Natural killer cell (primary cell): ENCODE measurements around the gene TPT1. TPM values are rescaled to one million over a fixed set of nuclear protein-coding genes. Genes with fewer than 3 reads are reported as not detected.
"Not testable (repeated sequence)": the region's sequence is repeated elsewhere in the genome, so short reads cannot be mapped to it uniquely, and the experiment has no call there.

Experiments used
- ATAC-seq, 3 donors: fragments of 150-1000 bp in 2 of 3; fragments of 200-7000 bp in 1 of 3; cut with Tn5 transposase; 1 replicate in 1 of 3; 2 replicates in 2 of 3; pipeline ENCODE4 v1.10.0; 2021; ENCODE audit warnings: mild to moderate bottlenecking in 2 of 3, moderate library complexity in 2 of 3
- DNase-seq, 2 donors: peaks; one replicate each; pipeline versions ENCODE4 v3.0.0 to v3.0.0-alpha.2; 2013 to 2021; ENCODE audit warnings: mixed read lengths in 1 of 2
- H3K27ac ChIP-seq: one replicate; pipeline ENCODE4 v1.5.1; 2013; ENCODE audit warnings: mild to moderate bottlenecking, low read length
- H3K27me3 ChIP-seq: one replicate; pipeline ENCODE4 v1.6.1; 2013; ENCODE audit warnings: low read length; ENCODE audit not compliant: control insufficient read depth, insufficient read depth
- H3K36me3 ChIP-seq: one replicate; pipeline ENCODE4 v1.6.1; 2013; ENCODE audit warnings: low read length; ENCODE audit not compliant: control insufficient read depth, insufficient read depth
- H3K4me1 ChIP-seq: one replicate; pipeline ENCODE4 v1.6.1; 2013; ENCODE audit warnings: low read length; ENCODE audit not compliant: control insufficient read depth, insufficient read depth
- H3K4me3 ChIP-seq: one replicate; pipeline ENCODE4 v1.5.1; 2013; ENCODE audit warnings: low read length
- H3K9me3 ChIP-seq: one replicate; pipeline ENCODE4 v1.6.1; 2013; ENCODE audit warnings: low read length; ENCODE audit not compliant: control insufficient read depth, insufficient read depth
- H3K27ac Mint-ChIP-seq, 2 donors: one replicate each; pipeline ENCODE4 v1.8.0; 2022; ENCODE audit warnings: mild to moderate bottlenecking in 2 of 2, mixed read lengths in 2 of 2, moderate library complexity in 1 of 2
- H3K27me3 Mint-ChIP-seq, 2 donors: one replicate each; pipeline ENCODE4 v1.8.0; 2022; ENCODE audit warnings: low read depth in 2 of 2, mixed read lengths in 2 of 2
- H3K36me3 Mint-ChIP-seq: one replicate; pipeline ENCODE4 v1.8.0; 2022; ENCODE audit warnings: mixed read lengths
- H3K4me1 Mint-ChIP-seq, 2 donors: one replicate each; pipeline ENCODE4 v1.8.0; 2022; ENCODE audit warnings: mixed read lengths in 2 of 2
- H3K4me3 Mint-ChIP-seq: one replicate; pipeline ENCODE4 v1.8.0; 2022; ENCODE audit warnings: mild to moderate bottlenecking, moderate library complexity, mixed read lengths
- H3K9me3 Mint-ChIP-seq, 2 donors: one replicate each; pipeline ENCODE4 v1.8.0; 2022; ENCODE audit warnings: mixed read lengths in 2 of 2
- whole genome bisulfite sequencing: methylation state at CpG from one replicate; pipeline ENCODE4 v1.1.7; 2013; ENCODE audit warnings: missing lambda C conversion rate; ENCODE audit not compliant: insufficient coverage; 5-methylcytosine and 5-hydroxymethylcytosine counted together
- intact Hi-C: fragments of 100-400 bp; cut with micrococcal nuclease; formaldehyde crosslinking; loops from one replicate; pipeline ENCODE4 v1.14.2; 2022
- total RNA-seq, 4 donors: library from RNA; stranded (reverse); fragments of 120-200 nt in 1 of 4; gene quantifications; one replicate each; pipeline versions ENCODE4 v1.2.3 to v1.2.4, GENCODE V29; 2013 to 2022
- TF ChIP-seq, protein P1 (sequence below): fragments of 200-600 bp; IDR thresholded peaks from one replicate; pipeline ENCODE4 v1.8.0; 2022; ENCODE audit warnings: antibody characterized with exemption

Gene TPT1
- 1,000 to 10,000 TPM; 2,606 to 3,166 (median 3,085) TPM for total RNA-seq
- 7,519 TPM for total RNA-seq (2013)

GRCh38 chr13:45341034-45341798 is at the start of gene TPT1:
TSS of gene TPT1 (minus strand) at chr13:45341183. CDS start at chr13:45341069, 114 bp downstream.
- Mint-ChIP-seq H3K27me3 (no peaks in the 10 kb centered on the region), H3K36me3 (peaks cover 26% of the 10 kb centered on the region)
- under 1% methylated on average over 67 of the region's 67 CpGs for WGBS

DNA sequence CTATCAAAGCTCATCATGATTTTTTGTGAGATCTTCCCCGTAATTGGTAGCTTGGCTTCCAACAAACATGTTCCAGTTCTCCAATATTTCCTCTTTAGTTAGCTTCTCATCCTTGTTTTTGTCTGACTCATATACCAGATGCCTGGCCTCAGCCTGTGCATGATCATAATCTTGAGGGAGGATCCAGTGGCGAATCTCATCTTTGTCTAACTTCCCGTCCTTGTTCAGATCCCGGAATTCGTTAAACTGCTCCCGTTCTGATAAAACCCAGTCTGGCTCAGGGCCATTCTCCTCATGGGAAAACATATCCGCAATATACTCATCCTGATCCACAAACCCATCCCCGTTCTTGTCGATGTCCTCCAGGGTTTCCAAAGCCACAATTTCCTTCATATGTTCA is 49.4 kb upstream of the TPT1 start:
- not testable (repeated sequence) for H3K4me1 ChIP-seq, H3K27ac ChIP-seq, H3K9me3 Mint-ChIP-seq, ATAC-seq, H3K27me3 ChIP-seq, H3K36me3 Mint-ChIP-seq, H3K27me3 Mint-ChIP-seq, H3K4me3 ChIP-seq, DNase-seq, H3K27ac Mint-ChIP-seq, H3K4me3 Mint-ChIP-seq, H3K9me3 ChIP-seq
- H3K4me1 Mint-ChIP-seq: peaks cover 17 to 20% of the 10 kb centered on the region in 2 donors
- peaks cover 12% of the 10 kb centered on the region for H3K36me3 ChIP-seq
- 98% methylated on average over 9 of the region's 9 CpGs for WGBS
- intact Hi-C loops: loop anchor here (10.0 kb wide), 1 partner anchor 346 kb away; no protein-coding TSS in a partner anchor

More at GRCh38 chr13:45341034-45341798, at the start of gene TPT1:
- peak; percentile 99 to 100 for DNase-seq
- H3K4me3 Mint-ChIP-seq: peak within 1 kb of the TSS; percentile 94
- TF ChIP-seq, protein P1, sequence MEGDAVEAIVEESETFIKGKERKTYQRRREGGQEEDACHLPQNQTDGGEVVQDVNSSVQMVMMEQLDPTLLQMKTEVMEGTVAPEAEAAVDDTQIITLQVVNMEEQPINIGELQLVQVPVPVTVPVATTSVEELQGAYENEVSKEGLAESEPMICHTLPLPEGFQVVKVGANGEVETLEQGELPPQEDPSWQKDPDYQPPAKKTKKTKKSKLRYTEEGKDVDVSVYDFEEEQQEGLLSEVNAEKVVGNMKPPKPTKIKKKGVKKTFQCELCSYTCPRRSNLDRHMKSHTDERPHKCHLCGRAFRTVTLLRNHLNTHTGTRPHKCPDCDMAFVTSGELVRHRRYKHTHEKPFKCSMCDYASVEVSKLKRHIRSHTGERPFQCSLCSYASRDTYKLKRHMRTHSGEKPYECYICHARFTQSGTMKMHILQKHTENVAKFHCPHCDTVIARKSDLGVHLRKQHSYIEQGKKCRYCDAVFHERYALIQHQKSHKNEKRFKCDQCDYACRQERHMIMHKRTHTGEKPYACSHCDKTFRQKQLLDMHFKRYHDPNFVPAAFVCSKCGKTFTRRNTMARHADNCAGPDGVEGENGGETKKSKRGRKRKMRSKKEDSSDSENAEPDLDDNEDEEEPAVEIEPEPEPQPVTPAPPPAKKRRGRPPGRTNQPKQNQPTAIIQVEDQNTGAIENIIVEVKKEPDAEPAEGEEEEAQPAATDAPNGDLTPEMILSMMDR: no peak
- Histone ChIP-seq H3K4me3 (peak within 1 kb of the TSS; percentile 82), H3K9me3 (no peaks in the 10 kb centered on the region), H3K36me3 (peaks cover 45% of the 10 kb centered on the region), H3K27me3 (no peaks in the 10 kb centered on the region), H3K27ac (peak within 1 kb of the TSS; percentile 95), H3K4me1 (peaks cover 17% of the 10 kb centered on the region)
- peaks cover 46 to 55% of the 10 kb centered on the region in 2 donors for H3K4me1 Mint-ChIP-seq
- ATAC-seq: peak; percentile 81 to 93 (median 84)
- H3K9me3 Mint-ChIP-seq: no peaks in the 10 kb centered on the region
- peak within 1 kb of the TSS; percentile 72 to 98 for H3K27ac Mint-ChIP-seq
- intact Hi-C loops: loop anchor here (1.0 kb wide), 3 partner anchors 26 to 123 kb away; partner anchors contain the start of gene COG3

DNA sequence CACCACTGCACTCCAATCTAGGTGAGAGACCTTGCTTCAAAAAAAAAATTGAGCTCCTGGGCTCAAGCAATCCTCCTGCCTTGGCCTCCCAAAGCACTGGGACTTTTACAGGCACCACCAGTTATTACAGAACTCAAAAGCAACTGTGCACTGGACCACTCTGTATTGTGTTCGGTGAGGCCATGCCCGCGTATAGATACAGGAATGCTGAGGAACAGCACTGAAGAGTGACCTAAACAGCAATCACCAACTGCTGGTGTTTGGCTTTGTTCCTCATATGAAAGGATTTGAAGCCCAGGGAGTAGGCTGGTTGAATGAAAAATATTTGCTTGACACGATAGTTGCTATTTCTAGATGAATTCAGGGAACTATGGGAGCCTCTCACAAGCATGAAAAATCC is 47.7 kb upstream of the TPT1 start:
- H3K9me3 Mint-ChIP-seq: no peaks in the 10 kb centered on the region
- intact Hi-C loops: no loop called here
- ATAC-seq: no peak

GRCh38 chr13:45386892-45387575 is 46.1 kb upstream of the TPT1 start:
- peak overlapping the region; percentile 13 for H3K4me3 Mint-ChIP-seq
- DNase-seq, H3K27me3 ChIP-seq, H3K4me1 ChIP-seq, H3K9me3 Mint-ChIP-seq, intact Hi-C loops, H3K9me3 ChIP-seq, H3K36me3 Mint-ChIP-seq, H3K4me3 ChIP-seq, H3K36me3 ChIP-seq, H3K27me3 Mint-ChIP-seq, H3K27ac ChIP-seq: not testable (repeated sequence)
- WGBS: 47% methylated on average over 17 of the region's 17 CpGs
- ATAC-seq: peak in 2 of 3 donors; percentile 64 to 70
- peaks cover 11 to 14% of the 10 kb centered on the region in 2 donors for H3K4me1 Mint-ChIP-seq
- peak overlapping the region; percentile 38 to 56 for H3K27ac Mint-ChIP-seq

More for the DNA sequence above, 47.7 kb upstream of the TPT1 start:
- TF ChIP-seq, protein P1: no peak
- H3K4me1 Mint-ChIP-seq: peaks cover 11 to 14% of the 10 kb centered on the region in 2 donors
- H3K36me3 Mint-ChIP-seq: no peaks in the 10 kb centered on the region
- peaks cover 8% of the 10 kb centered on the region for H3K36me3 ChIP-seq
- H3K4me1 ChIP-seq: peaks cover 7% of the 10 kb centered on the region
- H3K9me3 ChIP-seq: no peaks in the 10 kb centered on the region
- H3K27me3 ChIP-seq: no peaks in the 10 kb centered on the region
- no peak for DNase-seq
- no peak overlapping the region for H3K4me3 ChIP-seq
- no peak overlapping the region for H3K27ac Mint-ChIP-seq
- H3K27me3 Mint-ChIP-seq: no peaks in the 10 kb centered on the region
- WGBS: 99% methylated on average over 4 of the region's 4 CpGs
- H3K4me3 Mint-ChIP-seq: no peak overlapping the region
- no peak overlapping the region for H3K27ac ChIP-seq
